Fibroblast of lung (primary cell): ENCODE measurements around the gene TTC1. TPM values are rescaled to one million over a fixed set of nuclear protein-coding genes. Genes with fewer than 3 reads are reported as not detected.

Source experiments
- DNase-seq, 2 donors: peaks; one replicate each; pipeline versions ENCODE4 v3.0.0 to v3.0.0-alpha.2; 2010; ENCODE audit warnings: low read depth in 2 of 2
- H2AFZ ChIP-seq: 2 replicates; pipeline ENCODE4 v1.5.1; 2012; ENCODE audit warnings: low read length, control low read depth, inconsistent platforms
- H3K27ac ChIP-seq: 2 replicates; pipeline ENCODE4 v1.5.1; 2011; ENCODE audit warnings: low read length, control low read depth; ENCODE audit not compliant: insufficient read depth
- H3K27me3 ChIP-seq: 2 replicates; pipeline ENCODE4 v1.5.1; 2011; ENCODE audit warnings: mild to moderate bottlenecking, low read length; ENCODE audit not compliant: control insufficient read depth, insufficient read depth
- H3K36me3 ChIP-seq: 2 replicates; pipeline ENCODE4 v1.5.1; 2011; ENCODE audit warnings: low read length; ENCODE audit not compliant: control insufficient read depth, insufficient read depth
- H3K4me1 ChIP-seq: 2 replicates; pipeline ENCODE4 v1.5.1; 2011; ENCODE audit warnings: low read length; ENCODE audit not compliant: control insufficient read depth, insufficient read depth; ENCODE audit errors: extremely low read depth
- H3K4me2 ChIP-seq: 2 replicates; pipeline ENCODE4 v1.5.1; 2011; ENCODE audit warnings: low read length, control low read depth; ENCODE audit not compliant: insufficient read depth; ENCODE audit errors: extremely low read depth
- H3K4me3 ChIP-seq, 4 experiments: fragments of 200-600 bp in 1 of 4; sonication (generic) in 1 of 4; replicated peaks in 1 of 4; 2 replicates each; pipeline ENCODE4 v1.5.1; 2011 to 2016; ENCODE audit warnings: low read length in 4 of 4, low read depth in 3 of 4, mild to moderate bottlenecking in 3 of 4, control low read depth in 2 of 4, inconsistent platforms in 1 of 4, mixed read lengths in 1 of 4; ENCODE audit not compliant: insufficient read depth in 1 of 4; ENCODE audit errors: control extremely low read depth in 1 of 4
- H3K79me2 ChIP-seq: 2 replicates; pipeline ENCODE4 v1.5.1; 2012; ENCODE audit warnings: mild to moderate bottlenecking, low read length, inconsistent platforms; ENCODE audit not compliant: control insufficient read depth, insufficient read depth
- H3K9ac ChIP-seq: 2 replicates; pipeline ENCODE4 v1.5.1; 2011; ENCODE audit warnings: mild to moderate bottlenecking, low read length, control low read depth; ENCODE audit not compliant: insufficient read depth
- H3K9me3 ChIP-seq: 2 replicates; pipeline ENCODE4 v1.5.1; 2012; ENCODE audit warnings: low read depth, low read length; ENCODE audit not compliant: control insufficient read depth, insufficient read depth
- H4K20me1 ChIP-seq: 2 replicates; pipeline ENCODE4 v1.5.1; 2011; ENCODE audit warnings: low read length; ENCODE audit not compliant: control insufficient read depth, insufficient read depth; ENCODE audit errors: extremely low read depth
- EZH2 ChIP-seq: IDR thresholded peaks from 2 replicates; pipeline ENCODE4 v1.5.1; 2012; ENCODE audit warnings: low read length, control low read depth, mild to moderate bottlenecking; ENCODE audit errors: missing control alignments
- polyA plus RNA-seq, 2 donors: library from polyadenylated mRNA; depleted of rRNA in 1 of 2; stranded (reverse) in 1 of 2; unstranded in 1 of 2; fragments of >200 nt; gene quantifications; 2 replicates each; pipeline ENCODE4 v1.2.1, GENCODE V29; 2011 to 2012; ENCODE audit warnings: missing spikeins in 1 of 2
- total RNA-seq: library from RNA; depleted of rRNA; stranded (reverse); fragments of >200 nt; gene quantifications from 2 replicates; pipeline ENCODE4 v1.2.1, GENCODE V29; 2014
- TF ChIP-seq, protein P1 (sequence below), 2 donors: IDR thresholded peaks in 1 of 2; conservative IDR thresholded peaks in 1 of 2; 1 replicate in 1 of 2; 2 replicates in 1 of 2; pipeline ENCODE4 v1.5.1; 2011 to 2012; ENCODE audit warnings: low read length in 2 of 2, control low read depth in 1 of 2, inconsistent platforms in 1 of 2, low read depth in 1 of 2, mild to moderate bottlenecking in 1 of 2

TTC1 gene
- total and polyA plus RNA-seq, 2 donors (not counting 1 experiment from before 2014, with no cell fraction given), result 41.6 to 63.7 TPM

DNA sequence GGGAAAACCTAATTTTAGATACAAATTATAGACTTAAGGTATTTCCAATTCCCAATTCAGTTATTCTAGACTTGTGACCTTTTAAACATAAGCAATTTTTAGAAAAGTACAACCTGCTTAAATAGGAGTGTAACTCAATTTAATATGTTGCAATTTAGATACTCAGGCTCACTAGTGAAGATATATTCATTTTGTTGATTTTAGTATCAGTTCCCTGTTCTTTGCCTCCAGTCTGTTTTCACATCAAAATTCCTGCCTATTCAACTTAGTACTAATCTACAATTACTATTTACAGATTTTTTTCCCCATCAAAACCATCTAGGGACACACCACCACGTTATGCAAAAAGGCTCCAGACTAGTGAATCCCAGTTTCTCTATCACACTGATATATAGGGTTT, 79.9 kb downstream of the TTC1 start:
- no peak for TF ChIP-seq EZH2
- TF ChIP-seq, protein P1, sequence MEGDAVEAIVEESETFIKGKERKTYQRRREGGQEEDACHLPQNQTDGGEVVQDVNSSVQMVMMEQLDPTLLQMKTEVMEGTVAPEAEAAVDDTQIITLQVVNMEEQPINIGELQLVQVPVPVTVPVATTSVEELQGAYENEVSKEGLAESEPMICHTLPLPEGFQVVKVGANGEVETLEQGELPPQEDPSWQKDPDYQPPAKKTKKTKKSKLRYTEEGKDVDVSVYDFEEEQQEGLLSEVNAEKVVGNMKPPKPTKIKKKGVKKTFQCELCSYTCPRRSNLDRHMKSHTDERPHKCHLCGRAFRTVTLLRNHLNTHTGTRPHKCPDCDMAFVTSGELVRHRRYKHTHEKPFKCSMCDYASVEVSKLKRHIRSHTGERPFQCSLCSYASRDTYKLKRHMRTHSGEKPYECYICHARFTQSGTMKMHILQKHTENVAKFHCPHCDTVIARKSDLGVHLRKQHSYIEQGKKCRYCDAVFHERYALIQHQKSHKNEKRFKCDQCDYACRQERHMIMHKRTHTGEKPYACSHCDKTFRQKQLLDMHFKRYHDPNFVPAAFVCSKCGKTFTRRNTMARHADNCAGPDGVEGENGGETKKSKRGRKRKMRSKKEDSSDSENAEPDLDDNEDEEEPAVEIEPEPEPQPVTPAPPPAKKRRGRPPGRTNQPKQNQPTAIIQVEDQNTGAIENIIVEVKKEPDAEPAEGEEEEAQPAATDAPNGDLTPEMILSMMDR (conservative IDR thresholded peaks at IDR 0.05 in 1 of 2, IDR thresholded peaks at IDR 0.05 in 1 of 2; ENCODE audit: low read depth in 1 of 2, low read length in 2 of 2), result no peak
- Histone ChIP-seq H3K36me3 (peaks cover 4% of the 10 kb centered on the region), H3K9ac (no peak overlapping the region), H2AFZ (no peak overlapping the region), H3K79me2 (no peaks in the 10 kb centered on the region), H3K27me3 (no peaks in the 10 kb centered on the region), H4K20me1 (no peaks in the 10 kb centered on the region), H3K27ac (no peak overlapping the region), H3K9me3 (no peaks in the 10 kb centered on the region), H3K4me3 (no peak overlapping the region), H3K4me1 (peaks cover under 1% of the 10 kb centered on the region), H3K4me2 (no peak overlapping the region)
- DNase-seq, result no peak

DNA sequence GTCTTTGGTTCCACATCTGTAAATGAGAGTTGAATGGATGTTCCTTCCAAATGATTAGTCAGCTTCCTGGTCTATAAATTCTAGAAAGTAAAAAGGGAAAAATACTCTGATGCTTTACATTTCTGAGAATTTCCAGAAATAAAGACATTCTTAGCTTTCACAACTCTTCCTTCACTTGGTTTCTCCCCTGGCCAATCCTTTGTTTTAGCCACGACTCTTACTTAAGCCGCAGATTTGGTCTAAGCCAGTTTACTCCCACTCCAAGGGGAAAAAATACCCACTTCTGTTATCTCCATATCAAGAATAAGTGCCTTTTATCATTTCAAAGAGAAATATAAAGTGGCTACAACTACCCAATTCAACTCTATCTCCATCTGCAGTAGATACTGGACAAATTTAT, 80.6 kb downstream of the TTC1 start:
- no peak for TF ChIP-seq EZH2
- TF ChIP-seq, protein P1 (conservative IDR thresholded peaks at IDR 0.05 in 1 of 2, IDR thresholded peaks at IDR 0.05 in 1 of 2; ENCODE audit: low read depth in 1 of 2, low read length in 2 of 2), result no peak
- no peaks in the 10 kb centered on the region for H3K27me3 ChIP-seq
- H3K4me3 ChIP-seq, result no peak overlapping the region
- H3K36me3 ChIP-seq, result peaks cover 5% of the 10 kb centered on the region
- no peaks in the 10 kb centered on the region for H3K9me3 ChIP-seq
- no peak overlapping the region for H3K4me2 ChIP-seq
- no peak for DNase-seq
- H3K79me2 ChIP-seq, result no peaks in the 10 kb centered on the region
- no peaks in the 10 kb centered on the region for H4K20me1 ChIP-seq
- no peak overlapping the region for H3K27ac ChIP-seq
- no peak overlapping the region for H2AFZ ChIP-seq
- no peaks in the 10 kb centered on the region for H3K4me1 ChIP-seq
- H3K9ac ChIP-seq, result no peak overlapping the region

DNA sequence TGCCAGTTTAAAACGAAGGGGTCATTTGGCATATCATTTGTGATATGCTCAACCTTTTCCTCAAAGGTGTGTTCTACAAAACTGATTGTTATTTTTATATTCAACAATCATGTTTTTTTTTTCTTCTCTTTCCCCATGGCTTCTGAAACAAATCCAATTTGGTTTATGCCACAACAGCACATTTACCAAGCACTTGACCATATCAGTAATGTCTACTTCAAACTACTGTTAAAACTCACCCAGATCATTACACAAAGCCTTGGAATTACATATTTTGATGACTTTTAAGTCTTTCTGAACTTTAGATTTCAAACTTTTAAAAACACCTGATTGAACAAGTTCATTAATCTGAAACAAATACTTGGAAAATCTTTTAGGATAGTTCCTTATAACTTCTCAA, 81.1 kb downstream of the TTC1 start:
- Histone ChIP-seq H3K27me3 (no peaks in the 10 kb centered on the region), H3K36me3 (peaks cover 5% of the 10 kb centered on the region), H2AFZ (no peak overlapping the region), H3K27ac (no peak overlapping the region), H3K9ac (no peak overlapping the region), H3K4me2 (no peak overlapping the region), H4K20me1 (no peaks in the 10 kb centered on the region), H3K4me1 (no peaks in the 10 kb centered on the region), H3K9me3 (no peaks in the 10 kb centered on the region), H3K4me3 (no peak overlapping the region), H3K79me2 (no peaks in the 10 kb centered on the region)
- DNase-seq, result no peak
- TF ChIP-seq, protein P1 (conservative IDR thresholded peaks at IDR 0.05 in 1 of 2, IDR thresholded peaks at IDR 0.05 in 1 of 2; ENCODE audit: low read depth in 1 of 2, low read length in 2 of 2), result no peak
- TF ChIP-seq EZH2, result no peak
